ENCODE results near the gene KRTAP6-3. TPM values are rescaled to one million over a fixed set of nuclear protein-coding genes. Genes with fewer than 3 reads are reported as not detected.

KRTAP6-3 gene
- total and polyA plus RNA-seq, 2 donors (not counting 3 experiments of a cell fraction or from before 2014, with no cell fraction given) = not detected

DNA sequence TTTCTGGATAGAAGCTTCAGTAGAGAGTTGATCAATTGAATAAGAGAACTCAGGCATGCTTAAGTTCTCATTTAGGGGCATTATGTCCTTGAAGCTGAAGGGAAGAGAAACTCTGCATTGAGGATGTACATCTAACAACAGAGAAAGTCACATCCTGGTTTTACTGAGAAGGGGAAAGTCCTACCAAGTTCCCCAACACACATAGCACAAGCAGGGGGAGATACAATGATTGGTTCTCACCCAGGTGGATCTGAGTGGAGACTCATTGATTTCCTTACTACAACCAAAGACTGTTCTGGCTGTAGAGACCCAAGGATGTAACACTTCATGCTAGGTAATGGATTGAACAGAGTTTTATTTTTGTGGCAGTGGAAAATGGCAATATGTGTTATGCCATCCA is 23.0 kb downstream of the KRTAP6-3 start:
- TF ChIP-seq MYC (IDR thresholded peaks at IDR 0.05; ENCODE audit: low read depth, low read length) = no peak
- TF ChIP-seq GATA2 (IDR thresholded peaks at IDR 0.05; ENCODE audit: insufficient read depth, insufficient read length, low read depth, low read length) = no peak
- no peak for TF ChIP-seq EZH2 (IDR thresholded peaks at IDR 0.05; ENCODE audit: borderline replicate concordance, low read depth, low read length, severe bottlenecking)
- no peak for TF ChIP-seq POLR2A (IDR thresholded peaks at IDR 0.05; ENCODE audit: low read depth, low read length)
- TF ChIP-seq, protein P1, sequence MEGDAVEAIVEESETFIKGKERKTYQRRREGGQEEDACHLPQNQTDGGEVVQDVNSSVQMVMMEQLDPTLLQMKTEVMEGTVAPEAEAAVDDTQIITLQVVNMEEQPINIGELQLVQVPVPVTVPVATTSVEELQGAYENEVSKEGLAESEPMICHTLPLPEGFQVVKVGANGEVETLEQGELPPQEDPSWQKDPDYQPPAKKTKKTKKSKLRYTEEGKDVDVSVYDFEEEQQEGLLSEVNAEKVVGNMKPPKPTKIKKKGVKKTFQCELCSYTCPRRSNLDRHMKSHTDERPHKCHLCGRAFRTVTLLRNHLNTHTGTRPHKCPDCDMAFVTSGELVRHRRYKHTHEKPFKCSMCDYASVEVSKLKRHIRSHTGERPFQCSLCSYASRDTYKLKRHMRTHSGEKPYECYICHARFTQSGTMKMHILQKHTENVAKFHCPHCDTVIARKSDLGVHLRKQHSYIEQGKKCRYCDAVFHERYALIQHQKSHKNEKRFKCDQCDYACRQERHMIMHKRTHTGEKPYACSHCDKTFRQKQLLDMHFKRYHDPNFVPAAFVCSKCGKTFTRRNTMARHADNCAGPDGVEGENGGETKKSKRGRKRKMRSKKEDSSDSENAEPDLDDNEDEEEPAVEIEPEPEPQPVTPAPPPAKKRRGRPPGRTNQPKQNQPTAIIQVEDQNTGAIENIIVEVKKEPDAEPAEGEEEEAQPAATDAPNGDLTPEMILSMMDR (IDR thresholded peaks at IDR 0.05; ENCODE audit: extremely low read depth in 1 of 2, insufficient read depth in 1 of 2, low read depth in 1 of 2, low read length in 2 of 2) = no peak
- TF ChIP-seq, protein P2, sequence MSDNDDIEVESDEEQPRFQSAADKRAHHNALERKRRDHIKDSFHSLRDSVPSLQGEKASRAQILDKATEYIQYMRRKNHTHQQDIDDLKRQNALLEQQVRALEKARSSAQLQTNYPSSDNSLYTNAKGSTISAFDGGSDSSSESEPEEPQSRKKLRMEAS (IDR thresholded peaks at IDR 0.05; ENCODE audit: insufficient read depth, insufficient read length) = no peak
- H3K4me3 ChIP-seq (replicated peaks in 1 of 3; ENCODE audit: insufficient read depth in 1 of 3, low read depth in 1 of 3, low read length in 3 of 3) = no peak overlapping the region
- FAIRE-seq = no peak

DNA sequence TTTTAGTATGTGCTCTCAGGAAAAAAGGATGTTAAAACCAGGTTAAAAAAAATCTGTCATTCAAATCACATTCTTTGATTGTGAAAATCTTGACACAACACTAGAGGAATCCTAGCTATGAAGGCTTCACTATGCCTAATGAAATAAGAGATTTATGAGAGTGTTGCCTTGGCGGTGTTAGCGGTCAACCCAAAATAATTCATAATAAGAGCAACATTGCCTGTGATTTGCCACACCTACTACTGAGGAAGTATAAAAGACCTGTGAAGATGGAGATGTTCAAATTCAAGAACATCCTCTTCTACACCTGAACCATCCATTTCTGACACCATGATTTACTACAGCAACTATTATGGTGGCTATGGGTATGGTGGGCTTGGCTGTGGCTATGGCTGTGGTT is 23.9 kb downstream of the KRTAP6-3 start, which contains the start of gene KRTAP20-1:
KRTAP20-1 (plus strand) TSS at position 301 of the 400 bp plus-strand sequence; CDS start at position 331, 30 bp downstream.
- FAIRE-seq = no peak
- Histone ChIP-seq H4K20me1 (replicated peaks; ENCODE audit: control insufficient read depth, extremely low read depth, insufficient read depth, low read length) (no peaks in the 10 kb centered on the region), H3K4me2 (ENCODE audit: insufficient read depth, low read length) (no peak within 1 kb of the TSS), H3K9me3 (replicated peaks; ENCODE audit: control insufficient read depth, insufficient read depth, low read length) (peaks cover 6% of the 10 kb centered on the region), H3K4me3 (replicated peaks in 1 of 3; ENCODE audit: insufficient read depth in 1 of 3, low read depth in 1 of 3, low read length in 3 of 3) (no peak within 1 kb of the TSS), H3K27me3 (ENCODE audit: control insufficient read depth in 2 of 2, insufficient read depth in 2 of 2, low read length in 2 of 2) (no peaks in the 10 kb centered on the region), H3K36me3 (ENCODE audit: control insufficient read depth in 2 of 2, extremely low read depth in 1 of 2, insufficient read depth in 2 of 2, low read length in 2 of 2) (no peaks in the 10 kb centered on the region), H3K9ac (replicated peaks; ENCODE audit: extremely low read depth, insufficient read depth, low read length) (no peak within 1 kb of the TSS), H3K27ac (ENCODE audit: insufficient read depth, low read depth, low read length) (no peak within 1 kb of the TSS), H2AFZ (ENCODE audit: low read depth, low read length) (no peak within 1 kb of the TSS), H3K9me1 (replicated peaks; ENCODE audit: control insufficient read depth, extremely low read depth, insufficient read depth, low read length) (no peaks in the 10 kb centered on the region), H3K4me1 (ENCODE audit: control insufficient read depth, extremely low read depth, insufficient read depth, low read length) (no peaks in the 10 kb centered on the region), H3K79me2 (ENCODE audit: control insufficient read depth, insufficient read depth, low read length) (no peaks in the 10 kb centered on the region)
- CTCF ChIA-PET = no interaction called here
- dilution Hi-C loops (cut with MboI; ENCODE audit: extremely low pct_ligation_motif_present, low sequenced_read_pairs) = no loop called here
- POLR2A ChIA-PET = no interaction called here
- no TSS peak for BruUV-seq (replicated peaks)
- TF ChIP-seq POLR2AphosphoS5 (IDR thresholded peaks at IDR 0.05; ENCODE audit: insufficient read depth, low read depth, low read length) (no peak), EZH2 (IDR thresholded peaks at IDR 0.05; ENCODE audit: borderline replicate concordance, low read depth, low read length, severe bottlenecking) (no peak), MYC (IDR thresholded peaks at IDR 0.05; ENCODE audit: low read depth, low read length) (no peak), JUN (IDR thresholded peaks at IDR 0.05; ENCODE audit: borderline replicate concordance, insufficient read depth, insufficient read length, low read depth) (no peak), POLR2A (IDR thresholded peaks at IDR 0.05; ENCODE audit: low read depth, low read length) (no peak), GATA2 (IDR thresholded peaks at IDR 0.05; ENCODE audit: insufficient read depth, insufficient read length, low read depth, low read length) (no peak), FOS (IDR thresholded peaks at IDR 0.05; ENCODE audit: borderline replicate concordance, insufficient read depth, low read length) (no peak)
- TF ChIP-seq, protein P1 (IDR thresholded peaks at IDR 0.05; ENCODE audit: extremely low read depth in 1 of 2, insufficient read depth in 1 of 2, low read depth in 1 of 2, low read length in 2 of 2) = no peak
- TF ChIP-seq, protein P2 (IDR thresholded peaks at IDR 0.05; ENCODE audit: insufficient read depth, insufficient read length) = no peak
- DNase-seq (ENCODE audit: low read depth, low spot score) = no peak
- intact Hi-C loops (cut with micrococcal nuclease) = no loop called here

More for the DNA sequence above, 23.0 kb downstream of the KRTAP6-3 start:
- H3K4me1 ChIP-seq (ENCODE audit: control insufficient read depth, extremely low read depth, insufficient read depth, low read length) = no peaks in the 10 kb centered on the region
- H3K27me3 ChIP-seq (ENCODE audit: control insufficient read depth in 2 of 2, insufficient read depth in 2 of 2, low read length in 2 of 2) = no peaks in the 10 kb centered on the region
- no peaks in the 10 kb centered on the region for H3K79me2 ChIP-seq (ENCODE audit: control insufficient read depth, insufficient read depth, low read length)
- DNase-seq (ENCODE audit: low read depth, low spot score) = no peak
- no peak overlapping the region for H3K27ac ChIP-seq (ENCODE audit: insufficient read depth, low read depth, low read length)
- H3K4me2 ChIP-seq (ENCODE audit: insufficient read depth, low read length) = no peak overlapping the region
- POLR2A ChIA-PET = no interaction called here
- CTCF ChIA-PET = no interaction called here
- H3K9me1 ChIP-seq (replicated peaks; ENCODE audit: control insufficient read depth, extremely low read depth, insufficient read depth, low read length) = no peaks in the 10 kb centered on the region
- dilution Hi-C loops (cut with MboI; ENCODE audit: extremely low pct_ligation_motif_present, low sequenced_read_pairs) = no loop called here
- peaks cover 4% of the 10 kb centered on the region for H3K9me3 ChIP-seq (replicated peaks; ENCODE audit: control insufficient read depth, insufficient read depth, low read length)
- intact Hi-C loops (cut with micrococcal nuclease) = no loop called here
- H3K9ac ChIP-seq (replicated peaks; ENCODE audit: extremely low read depth, insufficient read depth, low read length) = no peak overlapping the region
- H4K20me1 ChIP-seq (replicated peaks; ENCODE audit: control insufficient read depth, extremely low read depth, insufficient read depth, low read length) = no peaks in the 10 kb centered on the region
- H3K36me3 ChIP-seq (ENCODE audit: control insufficient read depth in 2 of 2, extremely low read depth in 1 of 2, insufficient read depth in 2 of 2, low read length in 2 of 2) = no peaks in the 10 kb centered on the region
- BruUV-seq (replicated peaks) = no TSS peak
- H2AFZ ChIP-seq (ENCODE audit: low read depth, low read length) = no peak overlapping the region

All from endothelial cell of umbilical vein (primary cell).